ENCODE measurements around the gene MISP. TPM values are rescaled to one million over a fixed set of nuclear protein-coding genes. Genes with fewer than 3 reads are reported as not detected.
A peak's percentile ranks its signal among the peaks of the same experiment; 100 is the strongest.

The MISP gene
- total RNA-seq, 2 experiments from 2014 or later, result not detected

- ChIA-PET POLR2A (interaction anchor here (0.6 kb wide), 1 partner anchor 570 kb away, joined by 7 read pairs; a partner anchor contains a TSS), CTCF (interaction anchor here (0.7 kb wide), 1 partner anchor 12 kb away, joined by 3 read pairs; no protein-coding TSS in a partner anchor)
These were observed 33.6 kb downstream of the MISP start for GRCh38 chr19:784541-784940.

DNA sequence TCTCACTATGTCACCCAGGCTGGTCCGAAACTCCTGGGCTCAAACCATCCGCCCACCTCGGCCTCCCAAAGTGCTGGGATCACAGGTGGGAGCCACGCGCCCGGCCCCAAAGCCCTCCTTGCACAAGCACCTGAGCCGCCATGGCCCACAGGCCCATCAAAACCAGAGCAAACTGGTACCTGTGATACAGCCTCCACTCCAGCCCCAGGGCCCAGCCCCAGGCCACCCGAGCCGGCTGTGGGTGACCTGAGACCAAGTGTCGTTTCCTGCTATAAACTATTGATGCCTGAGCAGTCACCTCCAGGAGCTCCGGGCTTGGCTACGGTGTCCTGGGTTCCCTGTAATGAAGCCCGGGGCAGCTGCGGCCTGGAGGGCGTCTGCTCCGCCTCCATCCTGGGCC lies 36.6 kb downstream of the MISP start:
- ChIA-PET CTCF (no interaction called here), POLR2A (no interaction called here)
- Histone ChIP-seq H3K9me3 (ENCODE audit: control insufficient read depth in 1 of 2, insufficient read depth in 1 of 2, low read length in 2 of 2) (no peaks in the 10 kb centered on the region), H3K4me1 (ENCODE audit: insufficient read depth, low read length) (peaks cover 7% of the 10 kb centered on the region), H3K27ac (ENCODE audit: low read depth in 1 of 2, low read length in 2 of 2) (no peak overlapping the region), H3K36me3 (ENCODE audit: insufficient read depth, low read length) (no peaks in the 10 kb centered on the region), H3K27me3 (ENCODE audit: control insufficient read depth in 1 of 2, insufficient read depth in 2 of 2, low read length in 2 of 2) (peaks cover 0 to 2% of the 10 kb centered on the region in 2 experiments), H3K4me3 (ENCODE audit: low read length) (no peak overlapping the region)
- Mint-ChIP-seq H3K27ac (no peak overlapping the region), H3K4me3 (no peak overlapping the region), H3K9me3 (no peaks in the 10 kb centered on the region), H3K36me3 (ENCODE audit: low read depth) (no peaks in the 10 kb centered on the region), H3K27me3 (peaks cover 6% of the 10 kb centered on the region), H3K4me1 (ENCODE audit: low read depth) (peaks cover 7% of the 10 kb centered on the region)
- ATAC-seq (ENCODE audit: poor library complexity), result no peak
- DNase-seq, result no peak
- no peak for TF ChIP-seq CTCF (IDR thresholded peaks at IDR 0.05)
- intact Hi-C loops (cut with DNase I, micrococcal nuclease), result no loop called here

More at GRCh38 chr19:784541-784940, 33.6 kb downstream of the MISP start:
- intact Hi-C loops (cut with DNase I, micrococcal nuclease), result no loop called here
- peaks cover 0 to 2% of the 10 kb centered on the region in 2 experiments for H3K27me3 ChIP-seq (ENCODE audit: control insufficient read depth in 1 of 2, insufficient read depth in 2 of 2, low read length in 2 of 2)
- TF ChIP-seq CTCF (IDR thresholded peaks at IDR 0.05), result no peak
- H3K27ac Mint-ChIP-seq, result no peak overlapping the region
- H3K9me3 ChIP-seq (ENCODE audit: control insufficient read depth in 1 of 2, insufficient read depth in 1 of 2, low read length in 2 of 2), result no peaks in the 10 kb centered on the region
- no peak overlapping the region for H3K4me3 Mint-ChIP-seq
- peaks cover 2% of the 10 kb centered on the region for H3K27me3 Mint-ChIP-seq
- ATAC-seq (ENCODE audit: poor library complexity) (no peak), DNase-seq (no peak)
- peaks cover 7% of the 10 kb centered on the region for H3K4me1 ChIP-seq (ENCODE audit: insufficient read depth, low read length)
- no peaks in the 10 kb centered on the region for H3K36me3 Mint-ChIP-seq (ENCODE audit: low read depth)
- no peaks in the 10 kb centered on the region for H3K36me3 ChIP-seq (ENCODE audit: insufficient read depth, low read length)
- no peak overlapping the region for H3K4me3 ChIP-seq (ENCODE audit: low read length)
- H3K9me3 Mint-ChIP-seq, result no peaks in the 10 kb centered on the region
- no peak overlapping the region for H3K27ac ChIP-seq (ENCODE audit: low read depth in 1 of 2, low read length in 2 of 2)
- peaks cover 7% of the 10 kb centered on the region for H3K4me1 Mint-ChIP-seq (ENCODE audit: low read depth)

DNA sequence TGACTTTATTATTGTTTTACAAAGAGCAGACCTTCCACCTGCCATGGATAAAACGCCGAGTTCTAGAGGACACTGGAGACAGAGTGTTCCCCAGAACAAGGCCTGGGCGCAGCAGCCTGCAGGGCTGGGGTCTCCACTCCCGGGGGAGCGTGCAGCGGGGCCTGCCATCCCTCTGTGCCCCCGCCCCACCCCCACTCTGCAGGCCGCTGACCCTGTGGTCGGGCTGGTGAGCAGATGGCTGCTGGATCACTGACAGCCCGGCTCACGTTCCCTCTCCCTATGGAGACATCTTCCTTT lies 37.7 kb downstream of the MISP start:
- DNase-seq (peak in 1 of 14 experiments; percentile 18), ATAC-seq (ENCODE audit: poor library complexity) (no peak)
- no peak overlapping the region for H3K27ac Mint-ChIP-seq
- H3K36me3 ChIP-seq (ENCODE audit: insufficient read depth, low read length), result no peaks in the 10 kb centered on the region
- ChIA-PET CTCF (no interaction called here), POLR2A (interaction anchor here (1.0 kb wide), 1 partner anchor 74 kb away, joined by 3 read pairs; no protein-coding TSS in a partner anchor)
- TF ChIP-seq CTCF (IDR thresholded peaks at IDR 0.05), result no peak
- H3K27ac ChIP-seq (ENCODE audit: low read depth in 1 of 2, low read length in 2 of 2), result no peak overlapping the region
- no peaks in the 10 kb centered on the region for H3K9me3 Mint-ChIP-seq
- H3K4me1 ChIP-seq (ENCODE audit: insufficient read depth, low read length), result peaks cover 7% of the 10 kb centered on the region
- no peak overlapping the region for H3K4me3 ChIP-seq (ENCODE audit: low read length)
- no peaks in the 10 kb centered on the region for H3K36me3 Mint-ChIP-seq (ENCODE audit: low read depth)
- intact Hi-C loops (cut with DNase I, micrococcal nuclease), result no loop called here
- peaks cover 7% of the 10 kb centered on the region for H3K4me1 Mint-ChIP-seq (ENCODE audit: low read depth)
- no peaks in the 10 kb centered on the region for H3K9me3 ChIP-seq (ENCODE audit: control insufficient read depth in 1 of 2, insufficient read depth in 1 of 2, low read length in 2 of 2)
- no peak overlapping the region for H3K4me3 Mint-ChIP-seq
- no peaks in the 10 kb centered on the region for H3K27me3 ChIP-seq (ENCODE audit: control insufficient read depth in 1 of 2, insufficient read depth in 2 of 2, low read length in 2 of 2)
- H3K27me3 Mint-ChIP-seq, result peaks cover 6% of the 10 kb centered on the region

Data from CD4-positive, alpha-beta T cell (primary cell).